GM12878 (cell line): ENCODE results near the gene FAM83D. TPM values are rescaled to one million over a fixed set of nuclear protein-coding genes. Genes with fewer than 3 reads are reported as not detected.

ENCODE experiments used
- ATAC-seq: fragments of 200-7000 bp; cut with Tn5 transposase; 3 replicates; pipeline ENCODE4 v1.9.1; 2020; ENCODE audit warnings: mild to moderate bottlenecking, moderate library complexity
- BruUV-seq: library from RNA; stranded (reverse); fragments of 400-500 nt; replicated peaks from 2 replicates; lab custom pipeline; 2021; lab: Mats Ljungman, UMichigan
- CTCF ChIA-PET: fragments of 300-600 bp; sonication (Branson Sonifier 250); formaldehyde crosslinking; extraction: SDS; loops from one replicate; lab custom pipeline; 2021; ENCODE audit warnings: inconsistent platforms; lab: Yijun Ruan, JAX
- POLR2A ChIA-PET: fragments of 350-600 bp; formaldehyde crosslinking; extraction: SDS; loops from one replicate; lab custom pipeline; 2021; ENCODE audit warnings: inconsistent platforms; lab: Charles Lee
- RAD21 ChIA-PET: fragments of 300-600 bp; sonication (Branson Sonifier 250); formaldehyde crosslinking; loops from one replicate; lab custom pipeline; 2023; ENCODE audit warnings: antibody characterized with exemption; ENCODE audit not compliant: unreplicated experiment; lab: Charles Lee
- SMC1A ChIA-PET: fragments of 300-600 bp; sonication (Branson Sonifier 250); formaldehyde crosslinking; loops from one replicate; lab custom pipeline; 2023; ENCODE audit not compliant: unreplicated experiment, uncharacterized antibody; lab: Charles Lee
- DNase-seq: peaks from one replicate; pipeline ENCODE4 v3.0.0-alpha.2; 2011; ENCODE audit warnings: low read depth, low spot score
- FAIRE-seq: peaks from 3 replicates; lab custom pipeline; 2011; peaks lifted over from hg19 to GRCh38; lab: Jason Lieb, UNC
- H2AFZ ChIP-seq: 2 replicates; pipeline ENCODE4 v1.6.0; 2011; ENCODE audit warnings: low read depth, low read length, control low read depth; ENCODE audit not compliant: control insufficient read depth
- H3K27ac ChIP-seq: 2 replicates; pipeline ENCODE4 v1.5.1; 2011; ENCODE audit warnings: control low read depth; ENCODE audit not compliant: control insufficient read depth, insufficient read depth
- H3K27me3 ChIP-seq, 2 experiments: replicated peaks in 1 of 2; 2 replicates each; pipeline versions ENCODE4 v1.6.0 to v1.6.1; 2011; ENCODE audit warnings: low read length in 1 of 2; ENCODE audit not compliant: control insufficient read depth in 2 of 2, insufficient read depth in 2 of 2
- H3K36me3 ChIP-seq, 2 experiments: 2 replicates each; pipeline ENCODE4 v1.5.1; 2011; ENCODE audit warnings: low read length in 1 of 2; ENCODE audit not compliant: control insufficient read depth in 2 of 2, insufficient read depth in 2 of 2
- H3K4me1 ChIP-seq: 2 replicates; pipeline ENCODE4 v1.6.1; 2011; ENCODE audit warnings: mild to moderate bottlenecking, low read length, moderate library complexity, mixed read lengths; ENCODE audit not compliant: control insufficient read depth, insufficient read depth
- H3K4me2 ChIP-seq: 2 replicates; pipeline ENCODE4 v1.6.0; 2011; ENCODE audit warnings: control low read depth; ENCODE audit not compliant: control insufficient read depth, insufficient read depth
- H3K4me3 ChIP-seq: fragments of 200-600 bp; sonication (generic); 2 replicates; pipeline ENCODE4 v1.5.1; 2016
- H3K79me2 ChIP-seq: 2 replicates; pipeline ENCODE4 v1.6.0; 2011; ENCODE audit warnings: low read length; ENCODE audit not compliant: control insufficient read depth, insufficient read depth
- H3K9ac ChIP-seq: 2 replicates; pipeline ENCODE4 v1.8.0; 2011; ENCODE audit warnings: low read length, control low read depth, mixed read lengths; ENCODE audit not compliant: control insufficient read depth, insufficient read depth
- H3K9me3 ChIP-seq: replicated peaks from 3 replicates; pipeline ENCODE4 v1.5.1; 2011; ENCODE audit warnings: mild to moderate bottlenecking, low read length; ENCODE audit not compliant: control insufficient read depth, insufficient read depth
- H4K20me1 ChIP-seq: 2 replicates; pipeline ENCODE4 v1.6.0; 2011; ENCODE audit not compliant: control insufficient read depth, insufficient read depth
- JUND ChIP-seq: IDR thresholded peaks from 2 replicates; pipeline ENCODE4 v1.6.1; 2012; ENCODE audit warnings: low read depth, mild to moderate bottlenecking, low read length, improper control_type of control experiment, moderate library complexity
- REST ChIP-seq: IDR thresholded peaks from 2 replicates; pipeline ENCODE4 v1.6.1; 2012; ENCODE audit warnings: mild to moderate bottlenecking, low read depth, low read length
- WGBS: methylation state at CpG from one replicate; pipeline ENCODE4 v1.1.6; 2016; ENCODE audit warnings: low lambda C conversion rate; ENCODE audit not compliant: insufficient replicate concordance, insufficient coverage; ENCODE audit errors: missing lambda C conversion rate; 5-methylcytosine and 5-hydroxymethylcytosine counted together
- in situ Hi-C: fragments of 300-500 bp; cut with MboI; formaldehyde crosslinking; loops from 9 replicates; pipeline ENCODE4 v1.14.3; 2018; ENCODE audit warnings: mixed read lengths
- intact Hi-C: fragments of 100-400 bp; cut with micrococcal nuclease; formaldehyde crosslinking; loops from one replicate; pipeline ENCODE4 v1.14.2; 2022; ENCODE audit not compliant: unreplicated experiment
- polyA plus RNA-seq, 11 experiments: library from polyadenylated mRNA; depleted of rRNA in 4 of 11; unstranded in 6 of 11; stranded (reverse) in 5 of 11; fragments of >200 nt; fragmentation: Nextera tagmentation in 4 of 11; fragmentation: Illumina TruSeq in 1 of 11; extraction: Ambion mirVana in 4 of 11; extraction: Trizol in 1 of 11; gene quantifications; 1 replicate in 1 of 11; 2 replicates in 10 of 11; pipeline versions ENCODE4 v1.2.1 to v1.2.3, GENCODE V29; 2011 to 2016; ENCODE audit warnings: inconsistent platforms in 2 of 11, missing spikeins in 2 of 11, low read depth in 1 of 11
- total RNA-seq, 4 experiments: library from RNA; depleted of rRNA in 3 of 4; stranded (reverse); fragments of >200 nt in 3 of 4; fragmentation: Illumina TruSeq in 1 of 4; extraction: Trizol in 1 of 4; gene quantifications; 2 replicates each; pipeline versions ENCODE4 v1.2.1 to v1.2.3, GENCODE V29; 2013 to 2021
- TF ChIP-seq, protein P1 (sequence below): fragments of 450-650 bp; formaldehyde crosslinking; IDR thresholded peaks from 2 replicates; pipeline ENCODE4 v1.4.0; 2020; ENCODE audit warnings: mild to moderate bottlenecking, moderate library complexity

The FAM83D gene
- total and polyA plus RNA-seq, 10 of the 15 experiments (the other 5 are each of a cell fraction or from before 2014, with no cell fraction given), result 4.5 to 34.8 (median 19.2) TPM

- ChIA-PET POLR2A (interaction anchor here (1.0 to 1.2 kb wide), 2 partner anchors 14 to 27 kb away, joined by 3 read pairs; partner anchors contain the start of gene DHX35), CTCF (interaction anchor here (0.6 to 2.0 kb wide), 11 partner anchors 10 to 289 kb away, joined by 3 to 10 read pairs (median 4); partner anchors contain the start of gene DHX35), SMC1A (interaction anchor here (0.6 to 2.0 kb wide), 8 partner anchors 52 to 286 kb away, joined by 3 to 7 read pairs (median 3); no protein-coding TSS in a partner anchor)
- 86% methylated on average over 5 of the region's 5 CpGs for WGBS
- intact Hi-C loops, result no loop called here
- Histone ChIP-seq H3K9me3 (no peaks in the 10 kb centered on the region), H2AFZ (no peak overlapping the region; the same call in 1 of the 2 replicates), H3K4me2 (no peak overlapping the region), H3K4me1 (peaks cover 6% of the 10 kb centered on the region), H3K9ac (no peak overlapping the region), H4K20me1 (no peaks in the 10 kb centered on the region), H3K36me3 (peaks cover 14 to 19% of the 10 kb centered on the region in 2 experiments), H3K27me3 (no peaks in the 10 kb centered on the region), H3K4me3 (no peak overlapping the region), H3K27ac (no peak overlapping the region)
- no TSS peak for BruUV-seq
- FAIRE-seq, result no peak
- no peak for ATAC-seq
- in situ Hi-C loops, result no loop called here
- TF ChIP-seq REST (no peak), JUND (no peak)
- TF ChIP-seq, protein P1, sequence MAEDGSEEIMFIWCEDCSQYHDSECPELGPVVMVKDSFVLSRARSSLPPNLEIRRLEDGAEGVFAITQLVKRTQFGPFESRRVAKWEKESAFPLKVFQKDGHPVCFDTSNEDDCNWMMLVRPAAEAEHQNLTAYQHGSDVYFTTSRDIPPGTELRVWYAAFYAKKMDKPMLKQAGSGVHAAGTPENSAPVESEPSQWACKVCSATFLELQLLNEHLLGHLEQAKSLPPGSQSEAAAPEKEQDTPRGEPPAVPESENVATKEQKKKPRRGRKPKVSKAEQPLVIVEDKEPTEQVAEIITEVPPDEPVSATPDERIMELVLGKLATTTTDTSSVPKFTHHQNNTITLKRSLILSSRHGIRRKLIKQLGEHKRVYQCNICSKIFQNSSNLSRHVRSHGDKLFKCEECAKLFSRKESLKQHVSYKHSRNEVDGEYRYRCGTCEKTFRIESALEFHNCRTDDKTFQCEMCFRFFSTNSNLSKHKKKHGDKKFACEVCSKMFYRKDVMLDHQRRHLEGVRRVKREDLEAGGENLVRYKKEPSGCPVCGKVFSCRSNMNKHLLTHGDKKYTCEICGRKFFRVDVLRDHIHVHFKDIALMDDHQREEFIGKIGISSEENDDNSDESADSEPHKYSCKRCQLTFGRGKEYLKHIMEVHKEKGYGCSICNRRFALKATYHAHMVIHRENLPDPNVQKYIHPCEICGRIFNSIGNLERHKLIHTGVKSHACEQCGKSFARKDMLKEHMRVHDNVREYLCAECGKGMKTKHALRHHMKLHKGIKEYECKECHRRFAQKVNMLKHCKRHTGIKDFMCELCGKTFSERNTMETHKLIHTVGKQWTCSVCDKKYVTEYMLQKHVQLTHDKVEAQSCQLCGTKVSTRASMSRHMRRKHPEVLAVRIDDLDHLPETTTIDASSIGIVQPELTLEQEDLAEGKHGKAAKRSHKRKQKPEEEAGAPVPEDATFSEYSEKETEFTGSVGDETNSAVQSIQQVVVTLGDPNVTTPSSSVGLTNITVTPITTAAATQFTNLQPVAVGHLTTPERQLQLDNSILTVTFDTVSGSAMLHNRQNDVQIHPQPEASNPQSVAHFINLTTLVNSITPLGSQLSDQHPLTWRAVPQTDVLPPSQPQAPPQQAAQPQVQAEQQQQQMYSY, result no peak
- TF ChIP-seq, all 136 proteins: peak for 0
- no peak for DNase-seq
- H3K79me2 ChIP-seq, result peaks cover 93% of the 10 kb centered on the region
- RAD21 ChIA-PET, result interaction anchor here (0.9 to 11.9 kb wide), 4 partner anchors 12 to 182 kb away, joined by 3 to 91 read pairs (median 4); no protein-coding TSS in a partner anchor
These were observed 8.3 kb downstream of the FAM83D start for GRCh38 chr20:38934530-38934929.
